Gastrocnemius medialis (tissue), 4 donors: ENCODE measurements around the gene VOPP1.

ENCODE experiments used
- CTCF ChIP-seq, 5 experiments: fragments of 450-650 bp in 3 of 5; fragments of 200-600 bp in 2 of 5; sonication (generic) in 2 of 5; IDR thresholded peaks in 4 of 5; conservative IDR thresholded peaks in 1 of 5; 1 replicate in 4 of 5; 2 replicates in 1 of 5; pipeline ENCODE4 v1.5.1; 2016 to 2019; ENCODE audit warnings: antibody characterized with exemption in 5 of 5, mild to moderate bottlenecking in 3 of 5, moderate library complexity in 3 of 5
- POLR2A ChIP-seq, 2 donors: fragments of 450-650 bp; IDR thresholded peaks; one replicate each; pipeline ENCODE4 v1.6.1; 2017; ENCODE audit warnings: antibody characterized with exemption in 2 of 2, mild to moderate bottlenecking in 2 of 2, moderate library complexity in 2 of 2

DNA sequence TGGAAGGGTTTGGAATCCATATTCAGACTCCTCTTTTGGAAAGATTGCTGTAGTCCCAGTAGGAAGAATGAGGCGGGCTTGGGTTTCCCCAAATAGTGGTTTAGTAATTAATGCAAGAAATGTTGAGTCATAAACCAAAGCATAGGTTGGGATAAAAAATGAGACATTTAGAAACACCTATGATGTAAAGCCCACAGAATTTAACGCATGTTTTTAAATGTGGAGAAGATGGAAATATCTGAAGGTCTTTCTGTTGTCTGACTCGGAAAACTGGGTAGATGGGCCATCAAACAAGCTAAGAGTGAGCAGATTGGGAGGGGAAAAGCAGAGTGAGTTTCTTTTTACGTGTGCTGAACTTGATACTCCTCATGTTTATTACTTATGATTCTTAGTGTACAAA is 145.0 kb downstream of the VOPP1 start:
- TF ChIP-seq CTCF (IDR thresholded peaks at IDR 0.05 in 4 of 5, conservative IDR thresholded peaks at IDR 0.05 in 1 of 5) = no peak
- TF ChIP-seq POLR2A (IDR thresholded peaks at IDR 0.05) = no peak
